ENCODE results near the gene SENP5.
A peak's percentile ranks its signal among the peaks of the same experiment; 100 is the strongest.

SENP5 gene

GRCh38 chr3:196968233-196969133 is 100.8 kb downstream of the SENP5 start, which contains the start of gene PIGZ:
PIGZ (minus strand) TSS chr3:196968833; CDS start chr3:196952031, 16,802 bp downstream.
- DNase-seq: peak; percentile 29

DNA sequence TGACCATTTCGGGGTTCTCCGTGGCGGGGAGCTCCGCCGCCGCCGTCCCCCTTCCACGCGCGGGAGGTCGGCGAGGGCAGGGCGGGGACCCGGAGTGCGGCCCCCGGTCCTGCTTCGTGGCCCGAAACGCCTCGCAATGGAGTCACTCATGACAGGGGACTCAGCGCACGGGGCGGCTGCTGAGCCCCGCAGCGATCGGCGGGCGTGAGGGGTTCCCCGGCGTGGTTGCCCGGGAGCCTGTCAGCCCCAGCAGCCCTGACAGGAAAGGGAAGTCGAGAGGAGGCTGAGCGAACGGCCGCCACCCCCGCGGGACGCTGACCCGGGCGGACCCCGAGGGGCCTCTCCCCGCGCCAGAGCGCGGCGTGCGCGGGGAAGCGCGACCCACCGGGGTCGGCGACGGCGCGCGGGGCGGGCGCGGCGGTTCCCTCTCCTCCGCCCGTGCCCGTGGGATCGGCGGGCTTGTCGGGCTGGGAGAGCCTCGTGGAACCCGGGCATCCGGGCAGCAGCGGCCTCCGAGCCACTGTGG is 101.5 kb downstream of the SENP5 start:
- DNase-seq: peak; percentile 26

DNA sequence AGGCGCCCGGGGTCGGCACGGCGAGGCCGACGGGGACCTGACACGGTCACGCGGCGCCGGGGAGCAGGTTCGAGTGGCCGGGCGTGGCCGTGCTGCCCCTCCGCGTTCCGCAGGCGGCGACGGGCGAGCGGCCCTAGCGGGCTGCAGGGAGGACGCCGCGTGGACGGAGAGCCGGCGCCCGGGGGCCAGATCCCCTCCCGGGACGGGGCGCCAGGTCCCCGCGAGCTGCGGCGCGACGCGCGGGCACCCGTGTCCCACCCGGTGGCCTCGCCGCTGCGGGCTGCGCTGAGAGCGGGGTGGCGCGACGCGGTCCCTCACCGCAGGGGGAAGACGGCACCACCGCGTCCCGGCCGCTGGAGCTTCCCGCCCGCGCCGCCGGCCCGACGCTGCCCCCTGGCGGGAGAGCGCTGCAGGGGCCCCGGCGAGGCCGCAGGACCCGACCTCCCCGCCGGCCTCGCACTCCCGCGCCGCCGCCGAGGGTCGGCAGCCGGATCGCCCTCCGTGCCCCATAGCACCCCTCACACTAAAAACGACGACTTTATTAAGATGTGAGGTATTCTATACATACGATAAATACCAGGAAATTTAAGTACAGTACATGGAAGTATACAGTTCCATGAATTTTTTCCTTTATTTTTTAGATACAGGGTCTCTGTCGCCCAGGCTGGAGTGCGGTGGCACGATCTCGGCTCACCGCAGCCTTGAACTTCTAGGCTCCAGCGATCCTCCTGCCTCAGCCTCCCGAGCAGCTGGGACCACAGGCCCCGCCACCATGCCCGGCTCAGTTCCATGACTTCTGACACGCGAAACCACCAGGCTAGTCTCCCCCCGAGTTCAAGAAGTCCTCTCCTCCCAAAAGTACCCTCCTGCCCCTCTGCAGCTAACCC is 102.2 kb downstream of the SENP5 start:
- peak; percentile 68 for DNase-seq

DNA sequence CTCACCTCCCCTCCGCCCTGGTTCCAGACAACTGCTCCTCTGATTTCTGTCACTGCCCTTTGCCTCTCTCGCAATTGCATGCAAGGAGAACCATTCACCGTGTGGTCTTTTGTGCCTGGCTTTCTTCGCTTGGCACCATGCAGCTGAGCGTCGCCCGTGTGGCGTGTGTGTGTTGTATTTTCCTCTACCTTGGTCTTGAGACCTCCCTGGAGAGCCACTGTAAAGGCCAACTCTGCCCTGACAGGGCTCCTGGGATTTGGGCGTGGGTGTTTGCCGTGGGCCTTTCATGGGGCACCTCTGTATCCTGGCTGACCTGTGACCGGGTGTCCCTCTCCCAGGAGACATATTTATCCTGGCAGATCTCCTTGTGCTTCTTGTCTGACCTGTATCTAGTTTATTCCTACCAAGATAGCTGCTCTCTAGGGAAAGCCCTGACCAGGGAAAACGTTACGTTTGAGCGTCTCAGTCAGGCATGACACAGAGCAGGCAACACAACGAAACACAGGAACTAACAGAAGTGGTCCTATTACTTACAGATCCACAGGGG is 102.9 kb downstream of the SENP5 start:
- no peak for DNase-seq

GRCh38 chr3:196971094-196971698 is 103.5 kb downstream of the SENP5 start:
- DNase-seq: no peak

DNA sequence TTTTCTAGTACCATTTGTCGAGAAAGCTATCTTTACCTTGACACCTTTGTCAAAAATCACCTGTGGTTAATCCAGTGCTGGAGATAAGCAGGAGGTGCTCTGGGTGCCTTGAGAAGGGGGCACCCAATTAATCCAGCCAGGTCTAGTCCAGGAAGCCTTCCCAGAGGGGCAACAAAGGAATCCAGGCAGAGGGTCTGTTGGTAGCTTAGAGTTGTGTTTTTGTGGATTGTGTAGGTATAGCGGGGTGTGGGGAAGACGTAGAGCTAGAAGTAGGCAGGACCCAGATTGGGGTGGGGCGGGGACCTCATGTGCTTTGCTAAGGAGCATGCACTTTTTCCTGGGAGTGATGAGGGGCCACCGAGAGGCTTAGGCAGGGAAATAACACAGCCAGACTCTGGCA is 106.9 kb downstream of the SENP5 start:
- no peak for DNase-seq

- DNase-seq: no peak
Observed at GRCh38 chr3:196975349-196975748, 107.6 kb downstream of the SENP5 start.

DNA sequence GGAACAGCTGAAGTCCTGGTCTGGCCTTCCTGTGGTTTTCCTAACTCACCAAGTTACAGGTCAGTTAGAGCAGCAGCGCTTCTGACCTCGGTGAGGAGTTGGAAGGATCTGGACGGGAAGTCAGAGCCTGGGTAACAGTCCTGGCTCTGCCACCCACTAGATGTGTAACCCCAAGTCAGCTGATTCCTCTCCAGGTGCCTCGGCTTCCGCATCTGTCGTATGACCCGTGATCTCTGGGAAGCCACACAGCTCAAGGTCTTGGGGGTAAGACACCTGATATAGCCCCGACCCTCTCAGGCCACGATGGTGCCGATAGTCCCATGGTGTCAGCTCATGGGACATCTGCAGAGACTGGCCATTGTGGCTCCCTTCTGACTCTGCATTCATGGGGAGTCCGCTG is 109.2 kb downstream of the SENP5 start:
- DNase-seq: no peak

- no peak for DNase-seq
Observed at GRCh38 chr3:196979545-196979944, 111.8 kb downstream of the SENP5 start.

DNA sequence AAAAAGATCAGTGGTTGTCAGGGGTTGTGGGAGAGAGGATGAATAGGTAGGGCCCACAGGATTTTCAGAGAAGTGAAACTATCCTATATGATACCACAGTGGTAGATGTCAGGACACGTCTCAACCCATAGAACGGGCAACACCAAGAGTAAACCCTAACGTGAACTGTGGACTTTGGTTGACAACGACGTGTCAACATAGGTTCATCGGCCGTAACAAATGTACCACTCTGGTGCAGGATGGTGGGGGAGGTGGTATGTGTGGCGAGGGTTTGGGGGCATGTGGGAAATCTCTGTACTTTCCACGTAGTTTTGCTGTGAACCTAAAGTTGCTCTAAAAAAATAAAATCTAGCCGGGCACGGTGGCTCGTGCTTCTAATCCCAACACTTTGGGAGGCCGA is 113.9 kb downstream of the SENP5 start:
- no peak for DNase-seq

DNA sequence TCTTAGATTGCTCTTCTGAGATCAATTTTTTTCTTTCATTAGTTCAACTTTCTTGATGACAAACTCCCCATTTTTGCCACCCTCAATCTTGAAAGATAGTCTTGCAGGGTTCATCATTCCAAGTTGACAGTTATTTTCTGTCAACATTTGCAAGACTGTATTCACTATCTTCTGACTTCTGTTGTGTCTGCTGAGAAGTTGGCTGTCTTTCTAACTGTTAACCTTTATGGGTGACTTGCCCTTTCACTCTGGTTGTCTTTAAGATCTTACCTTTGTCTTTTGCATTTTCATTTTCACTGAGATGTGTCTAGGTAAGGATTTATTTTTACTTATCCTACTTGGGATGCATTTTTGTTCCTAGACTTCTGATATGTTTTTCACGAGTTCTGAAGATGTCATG is 115.5 kb downstream of the SENP5 start:
- DNase-seq: no peak
